ENCODE results near the gene SAMD14. TPM values are rescaled to one million over a fixed set of nuclear protein-coding genes. Genes with fewer than 3 reads are reported as not detected.
A peak's percentile ranks its signal among the peaks of the same experiment; 100 is the strongest.

SAMD14 gene
- total RNA-seq, 1 donor from 2014 or later = 1.0 TPM

GRCh38 chr17:50148226-50149090 lies 18.5 kb upstream of the SAMD14 start:
- DNase-seq = peak; percentile 77

GRCh38 chr17:50147841-50148225 lies 17.9 kb upstream of the SAMD14 start:
- DNase-seq = no peak

GRCh38 chr17:50146927-50147665 lies 17.1 kb upstream of the SAMD14 start:
- DNase-seq = no peak

- no peak for DNase-seq
Measured at GRCh38 chr17:50146230-50146926, 16.4 kb upstream of the SAMD14 start.

- no peak for DNase-seq
Measured at GRCh38 chr17:50145532-50146229, 15.7 kb upstream of the SAMD14 start.

- DNase-seq = no peak
Measured at GRCh38 chr17:50144845-50145531, 15.0 kb upstream of the SAMD14 start.

- no peak for DNase-seq
Measured at GRCh38 chr17:50144355-50144754, 14.4 kb upstream of the SAMD14 start.

GRCh38 chr17:50143461-50144176 lies 13.7 kb upstream of the SAMD14 start:
- DNase-seq = no peak

GRCh38 chr17:50141745-50142110 lies 11.8 kb upstream of the SAMD14 start:
- no peak for DNase-seq

- no peak for DNase-seq
Measured at GRCh38 chr17:50141026-50141744, 11.2 kb upstream of the SAMD14 start.

- peak; percentile 80 for DNase-seq
Measured at GRCh38 chr17:50139950-50140885, 10.3 kb upstream of the SAMD14 start.

- DNase-seq = no peak
Measured at GRCh38 chr17:50139185-50139783, 9.3 kb upstream of the SAMD14 start.

- DNase-seq = no peak
Measured at GRCh38 chr17:50137042-50137441, 7.1 kb upstream of the SAMD14 start.

GRCh38 chr17:50136096-50136687 lies 6.2 kb upstream of the SAMD14 start:
- no peak for DNase-seq

GRCh38 chr17:50135316-50136095 lies 5.5 kb upstream of the SAMD14 start:
- no peak for DNase-seq

GRCh38 chr17:50134206-50135110 lies 4.5 kb upstream of the SAMD14 start:
- no peak for DNase-seq

- DNase-seq = no peak
Measured at GRCh38 chr17:50133769-50134099, 3.8 kb upstream of the SAMD14 start.
